ENCODE measurements around the gene HIPK2.

The HIPK2 gene

GRCh38 chr7:139782932-139783331 lies 5.1 kb upstream of the HIPK2 start:
- DNase-seq = no peak

- DNase-seq = no peak
Observed at GRCh38 chr7:139777133-139777891, 486 bp downstream of the HIPK2 start.

GRCh38 chr7:139776486-139777132 lies 1.2 kb downstream of the HIPK2 start:
- DNase-seq = peak; percentile 33

- peak; percentile 55 for DNase-seq
Observed at GRCh38 chr7:139775829-139776266, 1.9 kb downstream of the HIPK2 start.

- DNase-seq = no peak
Observed at GRCh38 chr7:139774376-139774775, 3.4 kb downstream of the HIPK2 start.

GRCh38 chr7:139773371-139773770 lies 4.4 kb downstream of the HIPK2 start:
- no peak for DNase-seq

GRCh38 chr7:139772873-139773272 lies 4.9 kb downstream of the HIPK2 start:
- no peak for DNase-seq

- DNase-seq = no peak
Observed at GRCh38 chr7:139772115-139772514, 5.7 kb downstream of the HIPK2 start.

GRCh38 chr7:139771001-139771956 lies 6.5 kb downstream of the HIPK2 start:
- no peak for DNase-seq

- no peak for DNase-seq
Observed at GRCh38 chr7:139769761-139770160, 8.0 kb downstream of the HIPK2 start.

- DNase-seq = no peak
Observed at GRCh38 chr7:139769066-139769465, 8.7 kb downstream of the HIPK2 start.

GRCh38 chr7:139768249-139768824 lies 9.5 kb downstream of the HIPK2 start:
- no peak for DNase-seq

- no peak for DNase-seq
Observed at GRCh38 chr7:139767561-139767982, 10.2 kb downstream of the HIPK2 start.

GRCh38 chr7:139765143-139765542 lies 12.7 kb downstream of the HIPK2 start:
- DNase-seq = no peak

GRCh38 chr7:139763330-139763729 lies 14.5 kb downstream of the HIPK2 start:
- no peak for DNase-seq

- no peak for DNase-seq
Observed at GRCh38 chr7:139762886-139763285, 14.9 kb downstream of the HIPK2 start.

- DNase-seq = no peak
Observed at GRCh38 chr7:139758388-139758787, 19.4 kb downstream of the HIPK2 start.

- DNase-seq = no peak
Observed at GRCh38 chr7:139757968-139758367, 19.8 kb downstream of the HIPK2 start.

GRCh38 chr7:139753693-139754111 lies 24.1 kb downstream of the HIPK2 start:
- no peak for DNase-seq

- DNase-seq = no peak
Observed at GRCh38 chr7:139753081-139753692, 24.6 kb downstream of the HIPK2 start.

GRCh38 chr7:139752604-139753003 lies 25.2 kb downstream of the HIPK2 start:
- no peak for DNase-seq

- no peak for DNase-seq
Observed at GRCh38 chr7:139752148-139752547, 25.6 kb downstream of the HIPK2 start.
